Activated naive CD8-positive, alpha-beta T cell treated with anti-CD3 and anti-CD28 coated beads for 36 hours (primary cell): Measurements from ENCODE around the gene SPR. TPM values are rescaled to one million over a fixed set of nuclear protein-coding genes. Genes with fewer than 3 reads are reported as not detected.

ENCODE experiments used
- DNase-seq: peaks from one replicate; pipeline ENCODE4 v3.0.0; 2021
- H3K27ac Mint-ChIP-seq: one replicate; pipeline ENCODE4 v1.8.0; 2022; ENCODE audit warnings: mild to moderate bottlenecking, moderate library complexity, mixed read lengths
- H3K27me3 Mint-ChIP-seq: one replicate; pipeline ENCODE4 v1.8.0; 2022; ENCODE audit warnings: mild to moderate bottlenecking, mixed read lengths
- H3K36me3 Mint-ChIP-seq: one replicate; pipeline ENCODE4 v1.8.0; 2021; ENCODE audit warnings: mild to moderate bottlenecking, mixed read lengths
- H3K4me1 Mint-ChIP-seq: one replicate; pipeline ENCODE4 v1.8.0; 2021; ENCODE audit warnings: mixed read lengths
- H3K4me3 Mint-ChIP-seq: one replicate; pipeline ENCODE4 v1.8.0; 2022; ENCODE audit warnings: mild to moderate bottlenecking, moderate library complexity, mixed read lengths
- H3K9me3 Mint-ChIP-seq: one replicate; pipeline ENCODE4 v1.8.0; 2022; ENCODE audit warnings: mixed read lengths
- total RNA-seq, 2 experiments: library from RNA; stranded (reverse); gene quantifications; one replicate each; pipeline ENCODE4 v1.2.3, GENCODE V29; 2021

Gene SPR
- total RNA-seq = 10 to 100 TPM; 13.9 TPM

- Mint-ChIP-seq H3K4me1 (peaks cover 13% of the 10 kb centered on the region), H3K4me3 (peak within 1 kb of the TSS; percentile 78), H3K27me3 (peaks cover 62% of the 10 kb centered on the region), H3K36me3 (peaks cover 6% of the 10 kb centered on the region), H3K27ac (no peak within 1 kb of the TSS), H3K9me3 (no peaks in the 10 kb centered on the region)
- peak; percentile 82 for DNase-seq
Measured at GRCh38 chr2:72887032-72887739, at the start of gene SPR. Gene SPR, plus strand, starts transcription at chr2:72887408. Its CDS starts 25 bp downstream, at chr2:72887433.

GRCh38 chr2:72840066-72840465 is 47.1 kb upstream of the SPR start:
- H3K4me3 Mint-ChIP-seq = no peak overlapping the region
- no peak overlapping the region for H3K27ac Mint-ChIP-seq
- DNase-seq = no peak
- H3K4me1 Mint-ChIP-seq = no peaks in the 10 kb centered on the region
- no peaks in the 10 kb centered on the region for H3K36me3 Mint-ChIP-seq
- no peaks in the 10 kb centered on the region for H3K9me3 Mint-ChIP-seq
- H3K27me3 Mint-ChIP-seq = peaks cover 5% of the 10 kb centered on the region

GRCh38 chr2:72841462-72842125 is 45.6 kb upstream of the SPR start:
- Mint-ChIP-seq H3K36me3 (no peaks in the 10 kb centered on the region), H3K9me3 (no peaks in the 10 kb centered on the region), H3K4me1 (no peaks in the 10 kb centered on the region), H3K4me3 (no peak overlapping the region), H3K27me3 (peaks cover 5% of the 10 kb centered on the region), H3K27ac (no peak overlapping the region)
- no peak for DNase-seq

- Mint-ChIP-seq H3K27ac (no peak overlapping the region), H3K9me3 (no peaks in the 10 kb centered on the region), H3K4me1 (no peaks in the 10 kb centered on the region), H3K27me3 (peaks cover 5% of the 10 kb centered on the region), H3K36me3 (no peaks in the 10 kb centered on the region), H3K4me3 (no peak overlapping the region)
- DNase-seq = no peak
Measured at GRCh38 chr2:72843301-72843700, 43.9 kb upstream of the SPR start.

- H3K27ac Mint-ChIP-seq = no peak overlapping the region
- H3K9me3 Mint-ChIP-seq = no peaks in the 10 kb centered on the region
- H3K4me1 Mint-ChIP-seq = no peaks in the 10 kb centered on the region
- peaks cover 1% of the 10 kb centered on the region for H3K27me3 Mint-ChIP-seq
- no peak overlapping the region for H3K4me3 Mint-ChIP-seq
- no peak for DNase-seq
- no peaks in the 10 kb centered on the region for H3K36me3 Mint-ChIP-seq
Measured at GRCh38 chr2:72846171-72847095, 40.8 kb upstream of the SPR start.

GRCh38 chr2:72847534-72848315 is 39.5 kb upstream of the SPR start:
- no peaks in the 10 kb centered on the region for H3K4me1 Mint-ChIP-seq

GRCh38 chr2:72848436-72849137 is 38.6 kb upstream of the SPR start:
- Mint-ChIP-seq H3K27me3 (peaks cover 9% of the 10 kb centered on the region), H3K4me1 (no peaks in the 10 kb centered on the region), H3K27ac (no peak overlapping the region), H3K4me3 (no peak overlapping the region), H3K9me3 (no peaks in the 10 kb centered on the region), H3K36me3 (no peaks in the 10 kb centered on the region)
- DNase-seq = no peak

More at GRCh38 chr2:72847534-72848315, 39.5 kb upstream of the SPR start:
- Mint-ChIP-seq H3K9me3 (no peaks in the 10 kb centered on the region), H3K4me3 (no peak overlapping the region), H3K36me3 (no peaks in the 10 kb centered on the region), H3K27ac (no peak overlapping the region), H3K27me3 (peaks cover 6% of the 10 kb centered on the region)
- no peak for DNase-seq

GRCh38 chr2:72849138-72849462 is 38.1 kb upstream of the SPR start:
- no peak for DNase-seq
- Mint-ChIP-seq H3K4me1 (no peaks in the 10 kb centered on the region), H3K27me3 (peaks cover 12% of the 10 kb centered on the region), H3K4me3 (no peak overlapping the region), H3K36me3 (no peaks in the 10 kb centered on the region), H3K27ac (no peak overlapping the region), H3K9me3 (no peaks in the 10 kb centered on the region)

- Mint-ChIP-seq H3K27ac (no peak overlapping the region), H3K9me3 (no peaks in the 10 kb centered on the region)
Measured at GRCh38 chr2:72851333-72851732, 35.9 kb upstream of the SPR start.

GRCh38 chr2:72859831-72860262 is 27.4 kb upstream of the SPR start:
- H3K9me3 Mint-ChIP-seq = no peaks in the 10 kb centered on the region
- no peaks in the 10 kb centered on the region for H3K36me3 Mint-ChIP-seq
- H3K4me1 Mint-ChIP-seq = peaks cover 9% of the 10 kb centered on the region
- H3K27ac Mint-ChIP-seq = no peak overlapping the region
- DNase-seq = peak; percentile 47
- H3K4me3 Mint-ChIP-seq = no peak overlapping the region
- peaks cover 59% of the 10 kb centered on the region for H3K27me3 Mint-ChIP-seq

More at GRCh38 chr2:72851333-72851732, 35.9 kb upstream of the SPR start:
- Mint-ChIP-seq H3K36me3 (no peaks in the 10 kb centered on the region), H3K4me1 (no peaks in the 10 kb centered on the region), H3K27me3 (peaks cover 26% of the 10 kb centered on the region), H3K4me3 (no peak overlapping the region)
- no peak for DNase-seq

GRCh38 chr2:72862239-72862988 is 24.8 kb upstream of the SPR start:
- DNase-seq = peak; percentile 89
- Mint-ChIP-seq H3K27ac (no peak overlapping the region), H3K4me3 (peak overlapping the region; percentile 71), H3K27me3 (peaks cover 57% of the 10 kb centered on the region), H3K4me1 (peaks cover 9% of the 10 kb centered on the region), H3K36me3 (no peaks in the 10 kb centered on the region), H3K9me3 (no peaks in the 10 kb centered on the region)

GRCh38 chr2:72863046-72863445 is 24.2 kb upstream of the SPR start:
- DNase-seq = no peak
- Mint-ChIP-seq H3K4me3 (no peak overlapping the region), H3K27ac (no peak overlapping the region), H3K36me3 (no peaks in the 10 kb centered on the region), H3K9me3 (no peaks in the 10 kb centered on the region), H3K4me1 (peaks cover 9% of the 10 kb centered on the region), H3K27me3 (peaks cover 56% of the 10 kb centered on the region)

GRCh38 chr2:72864500-72864899 is 22.7 kb upstream of the SPR start:
- peak; percentile 36 for DNase-seq
- H3K4me1 Mint-ChIP-seq = peaks cover 9% of the 10 kb centered on the region
- no peak overlapping the region for H3K27ac Mint-ChIP-seq
- no peak overlapping the region for H3K4me3 Mint-ChIP-seq
- H3K27me3 Mint-ChIP-seq = peaks cover 62% of the 10 kb centered on the region
- no peaks in the 10 kb centered on the region for H3K36me3 Mint-ChIP-seq
- H3K9me3 Mint-ChIP-seq = no peaks in the 10 kb centered on the region
